Measurements from ENCODE around the gene BCL7C.

The BCL7C gene

GRCh38 chr16:30885196-30885595 is 8.7 kb downstream of the BCL7C start:
- H3K36me3 ChIP-seq (ENCODE audit: insufficient read depth, low read length), result peaks cover 3% of the 10 kb centered on the region; the same call in 1 of the 2 replicates
- H3K9ac ChIP-seq (ENCODE audit: insufficient read length), result no peak overlapping the region
- TF ChIP-seq EZH2 (IDR thresholded peaks at IDR 0.05) (no peak), POLR2AphosphoS5 (IDR thresholded peaks at IDR 0.05; ENCODE audit: borderline replicate concordance, low read depth, low read length) (no peak), FOXP2 (optimal IDR thresholded peaks at IDR 0.05; ENCODE audit: control extremely low read depth, extremely low read length, insufficient read depth) (no peak)
- DNase-seq (ENCODE audit: low read depth, low spot score), result no peak
- no peak overlapping the region for H3K4me3 ChIP-seq
- no peaks in the 10 kb centered on the region for H3K9me3 ChIP-seq (ENCODE audit: low read depth, low read length)
- H3K27ac ChIP-seq, result no peak overlapping the region

DNA sequence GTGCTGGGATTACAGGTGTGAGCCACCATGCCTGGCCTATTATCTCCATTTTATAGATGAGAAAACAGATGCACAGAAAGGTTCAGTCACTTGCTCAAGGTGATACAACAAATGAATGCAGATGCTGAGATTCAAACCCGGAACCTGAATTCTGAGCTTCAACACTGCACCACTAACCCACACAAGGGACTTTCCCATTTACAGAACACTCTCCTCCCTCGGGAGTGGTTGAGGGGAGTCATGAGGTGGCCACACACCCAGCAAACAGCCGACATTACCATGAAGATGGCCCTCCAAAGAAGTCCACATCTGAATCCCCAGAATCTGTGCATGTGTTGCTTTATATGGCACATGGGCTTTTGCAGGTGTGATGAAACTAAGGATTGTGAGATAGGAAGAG is 9.1 kb downstream of the BCL7C start:
- H3K4me3 ChIP-seq, result no peak overlapping the region
- peaks cover 3% of the 10 kb centered on the region; the same call in 1 of the 2 replicates for H3K36me3 ChIP-seq (ENCODE audit: insufficient read depth, low read length)
- H3K27ac ChIP-seq, result no peak overlapping the region
- H3K9ac ChIP-seq (ENCODE audit: insufficient read length), result no peak overlapping the region
- TF ChIP-seq POLR2AphosphoS5 (IDR thresholded peaks at IDR 0.05; ENCODE audit: borderline replicate concordance, low read depth, low read length) (no peak), FOXP2 (optimal IDR thresholded peaks at IDR 0.05; ENCODE audit: control extremely low read depth, extremely low read length, insufficient read depth) (no peak), EZH2 (IDR thresholded peaks at IDR 0.05) (no peak)
- no peaks in the 10 kb centered on the region for H3K9me3 ChIP-seq (ENCODE audit: low read depth, low read length)
- no peak for DNase-seq (ENCODE audit: low read depth, low spot score)

GRCh38 chr16:30882429-30883310 is 11.2 kb downstream of the BCL7C start:
- Histone ChIP-seq H3K27ac (no peak overlapping the region), H3K36me3 (ENCODE audit: insufficient read depth, low read length) (peaks cover 6% of the 10 kb centered on the region), H3K4me3 (no peak overlapping the region), H3K9me3 (ENCODE audit: low read depth, low read length) (no peaks in the 10 kb centered on the region), H3K9ac (ENCODE audit: insufficient read length) (no peak overlapping the region)
- TF ChIP-seq POLR2AphosphoS5 (IDR thresholded peaks at IDR 0.05; ENCODE audit: borderline replicate concordance, low read depth, low read length), result no peak
- DNase-seq (ENCODE audit: low read depth, low spot score), result no peak

- no peak for DNase-seq (ENCODE audit: low read depth, low spot score)
- Histone ChIP-seq H3K27ac (no peak overlapping the region), H3K9ac (ENCODE audit: insufficient read length) (peak overlapping the region; percentile 94), H3K4me3 (peak overlapping the region; percentile 94), H3K9me3 (ENCODE audit: low read depth, low read length) (no peaks in the 10 kb centered on the region), H3K36me3 (ENCODE audit: insufficient read depth, low read length) (peaks cover 6% of the 10 kb centered on the region)
- TF ChIP-seq POLR2AphosphoS5 (IDR thresholded peaks at IDR 0.05; ENCODE audit: borderline replicate concordance, low read depth, low read length) (no peak), FOXP2 (optimal IDR thresholded peaks at IDR 0.05; ENCODE audit: control extremely low read depth, extremely low read length, insufficient read depth) (no peak), EZH2 (IDR thresholded peaks at IDR 0.05) (no peak)
Measured at GRCh38 chr16:30876867-30877266, 17.0 kb downstream of the BCL7C start.

DNA sequence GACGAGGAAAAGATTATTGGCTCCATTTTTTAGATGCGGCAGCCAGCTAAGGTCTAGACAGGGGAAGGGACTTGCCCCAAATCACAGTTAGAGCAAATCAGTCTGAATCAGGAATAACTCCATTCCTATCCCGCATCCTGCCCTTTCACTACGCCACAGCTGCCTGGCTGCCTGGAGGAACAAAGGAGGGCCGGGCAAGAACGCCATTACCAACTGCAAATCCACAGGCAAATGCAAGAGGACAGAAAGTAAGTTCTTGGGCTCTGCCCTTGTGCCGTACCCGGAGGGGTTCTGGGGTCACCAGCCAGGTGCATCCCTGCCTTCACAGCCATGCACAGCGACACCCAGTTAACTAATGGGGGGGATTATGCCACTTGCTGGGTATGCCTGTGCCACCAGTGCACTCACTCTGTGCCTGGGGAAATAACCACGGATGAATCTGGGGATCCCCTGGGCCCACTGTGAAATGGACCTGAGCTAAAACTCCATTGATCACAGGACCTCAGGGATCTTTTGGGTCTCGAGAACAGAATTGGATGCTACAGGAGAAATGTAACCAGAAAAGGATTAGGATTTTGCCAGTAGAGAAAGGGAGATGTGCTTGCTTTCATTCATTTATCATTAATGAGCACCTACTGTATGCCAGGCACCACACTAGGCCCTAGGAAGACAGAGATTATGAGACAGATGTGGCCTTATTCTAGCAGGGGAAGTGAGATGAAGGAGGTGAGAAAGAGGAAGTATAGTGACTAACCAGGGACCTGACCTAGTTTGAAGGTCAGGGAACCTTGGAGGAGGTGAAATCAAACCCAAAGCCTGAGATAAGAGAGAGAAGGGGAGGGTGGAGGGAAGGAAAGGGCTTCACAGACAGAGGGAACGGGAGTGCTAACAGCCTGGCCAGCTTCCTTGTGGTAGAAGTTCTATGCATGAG is 17.7 kb downstream of the BCL7C start:
- Histone ChIP-seq H3K4me3 (peak overlapping the region; percentile 94), H3K27ac (peak overlapping the region; percentile 61; the same call in 1 of the 2 replicates), H3K36me3 (ENCODE audit: insufficient read depth, low read length) (peaks cover 6% of the 10 kb centered on the region), H3K9me3 (ENCODE audit: low read depth, low read length) (no peaks in the 10 kb centered on the region), H3K9ac (ENCODE audit: insufficient read length) (peak overlapping the region; percentile 94)
- no peak for DNase-seq (ENCODE audit: low read depth, low spot score)
- TF ChIP-seq FOXP2 (optimal IDR thresholded peaks at IDR 0.05; ENCODE audit: control extremely low read depth, extremely low read length, insufficient read depth) (no peak), POLR2AphosphoS5 (IDR thresholded peaks at IDR 0.05; ENCODE audit: borderline replicate concordance, low read depth, low read length) (no peak; the same call in 1 of the 2 replicates), EZH2 (IDR thresholded peaks at IDR 0.05) (no peak)

- no peak for DNase-seq (ENCODE audit: low read depth, low spot score)
- Histone ChIP-seq H3K36me3 (ENCODE audit: insufficient read depth, low read length) (peaks cover 6% of the 10 kb centered on the region), H3K9ac (ENCODE audit: insufficient read length) (peak overlapping the region; percentile 94), H3K4me3 (peak overlapping the region; percentile 94), H3K27ac (peak overlapping the region; percentile 87), H3K9me3 (ENCODE audit: low read depth, low read length) (no peaks in the 10 kb centered on the region)
- peak; percentile 85 for TF ChIP-seq FOXP2 (optimal IDR thresholded peaks at IDR 0.05; ENCODE audit: control extremely low read depth, extremely low read length, insufficient read depth)
- no peak for TF ChIP-seq EZH2 (IDR thresholded peaks at IDR 0.05)
- peak; percentile 96 for TF ChIP-seq POLR2AphosphoS5 (IDR thresholded peaks at IDR 0.05; ENCODE audit: borderline replicate concordance, low read depth, low read length)
Measured at GRCh38 chr16:30874821-30875717, 18.8 kb downstream of the BCL7C start.

DNA sequence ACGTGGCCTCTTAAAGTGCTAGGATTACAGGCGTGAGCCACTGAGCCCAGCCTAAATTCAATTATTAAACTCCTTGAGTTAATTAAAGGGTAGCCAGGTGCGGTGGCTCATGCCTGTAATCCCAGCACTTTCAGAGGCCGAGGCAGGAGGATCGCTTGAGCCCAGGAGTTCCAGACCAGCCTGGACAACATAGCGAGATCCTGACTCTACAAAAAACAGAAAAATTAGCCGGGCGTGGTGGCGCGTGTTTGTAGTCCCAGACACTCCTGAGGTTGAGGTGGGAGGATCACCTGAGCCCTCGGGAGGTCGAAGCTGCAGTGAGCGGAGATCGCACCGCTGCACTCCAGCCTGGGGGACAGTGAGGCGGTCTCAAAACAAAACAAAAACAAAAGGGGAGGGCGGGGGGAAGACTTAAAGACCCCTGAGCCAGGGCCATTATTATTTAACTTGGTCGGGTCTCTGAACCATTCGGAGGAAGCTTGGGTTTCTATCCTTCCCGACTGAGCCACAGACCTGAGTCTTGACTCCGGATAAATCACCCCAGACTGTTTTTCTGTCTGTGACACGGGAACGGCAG is 19.5 kb downstream of the BCL7C start:
- H3K4me3 ChIP-seq, result peak overlapping the region; percentile 94
- peak overlapping the region; percentile 94 for H3K9ac ChIP-seq (ENCODE audit: insufficient read length)
- H3K36me3 ChIP-seq (ENCODE audit: insufficient read depth, low read length), result peaks cover 6% of the 10 kb centered on the region
- H3K9me3 ChIP-seq (ENCODE audit: low read depth, low read length), result no peaks in the 10 kb centered on the region
- H3K27ac ChIP-seq, result peak overlapping the region; percentile 87
- no peak for DNase-seq (ENCODE audit: low read depth, low spot score)
- TF ChIP-seq FOXP2 (optimal IDR thresholded peaks at IDR 0.05; ENCODE audit: control extremely low read depth, extremely low read length, insufficient read depth) (no peak), POLR2AphosphoS5 (IDR thresholded peaks at IDR 0.05; ENCODE audit: borderline replicate concordance, low read depth, low read length) (no peak), EZH2 (IDR thresholded peaks at IDR 0.05) (no peak)
